H54 (cell line): Measurements from ENCODE around the gene CERK.

Source experiments
- DNase-seq: peaks from one replicate; pipeline ENCODE4 v3.0.0; 2011; ENCODE audit warnings: low spot score, mixed read lengths; ENCODE audit not compliant: insufficient read length
- FAIRE-seq: peaks from 3 replicates; lab custom pipeline; 2011; peaks lifted over from hg19 to GRCh38; lab: Jason Lieb, UNC
- POLR2A ChIP-seq: IDR thresholded peaks from 2 replicates; pipeline ENCODE4 v1.6.1; 2011; ENCODE audit warnings: low read depth, mild to moderate bottlenecking, low read length

The CERK gene

GRCh38 chr22:46761539-46762237, 23.6 kb upstream of the CERK start:
- FAIRE-seq: no peak
- TF ChIP-seq POLR2A: no peak
- no peak for DNase-seq

GRCh38 chr22:46761017-46761416, 23.0 kb upstream of the CERK start:
- no peak for TF ChIP-seq POLR2A
- no peak for FAIRE-seq
- DNase-seq: no peak

GRCh38 chr22:46758867-46759290, 20.8 kb upstream of the CERK start:
- DNase-seq (no peak), FAIRE-seq (no peak)
- TF ChIP-seq POLR2A: no peak

- DNase-seq (no peak), FAIRE-seq (no peak)
These were observed 20.1 kb upstream of the CERK start for GRCh38 chr22:46758121-46758520.

GRCh38 chr22:46757104-46757503, 19.1 kb upstream of the CERK start:
- no peak for TF ChIP-seq POLR2A
- DNase-seq: no peak
- FAIRE-seq: no peak

More at GRCh38 chr22:46758121-46758520, 20.1 kb upstream of the CERK start:
- TF ChIP-seq POLR2A: no peak

GRCh38 chr22:46756097-46756496, 18.0 kb upstream of the CERK start:
- FAIRE-seq (no peak), DNase-seq (no peak)
- TF ChIP-seq POLR2A: no peak

GRCh38 chr22:46755525-46755924, 17.5 kb upstream of the CERK start:
- no peak for TF ChIP-seq POLR2A
- DNase-seq (no peak), FAIRE-seq (no peak)

GRCh38 chr22:46754826-46755225, 16.8 kb upstream of the CERK start:
- no peak for TF ChIP-seq POLR2A
- DNase-seq (no peak), FAIRE-seq (no peak)

GRCh38 chr22:46754110-46754799, 16.2 kb upstream of the CERK start:
- peak; percentile 74; the same call in 1 of the 2 replicates for TF ChIP-seq POLR2A
- DNase-seq: peak; percentile 79
- FAIRE-seq: peak; percentile 80

- TF ChIP-seq POLR2A: no peak
- DNase-seq: no peak
- no peak for FAIRE-seq
These were observed 15.7 kb upstream of the CERK start for GRCh38 chr22:46753761-46754109.

- no peak for TF ChIP-seq POLR2A
- FAIRE-seq: no peak
- no peak for DNase-seq
These were observed 15.3 kb upstream of the CERK start for GRCh38 chr22:46753360-46753759.

GRCh38 chr22:46752988-46753310, 14.9 kb upstream of the CERK start:
- no peak for TF ChIP-seq POLR2A
- DNase-seq: no peak
- FAIRE-seq: no peak

- TF ChIP-seq POLR2A: no peak
- FAIRE-seq (no peak), DNase-seq (no peak)
These were observed 14.4 kb upstream of the CERK start for GRCh38 chr22:46752286-46752987.

GRCh38 chr22:46750863-46751443, 12.9 kb upstream of the CERK start:
- FAIRE-seq (no peak), DNase-seq (no peak)
- no peak for TF ChIP-seq POLR2A
